Thyroid gland (tissue), 4 donors: Measurements from ENCODE around the gene HCN2. TPM values are rescaled to one million over a fixed set of nuclear protein-coding genes. Genes with fewer than 3 reads are reported as not detected.

Source experiments
- DNase-seq, 2 donors: peaks; one replicate each; pipeline ENCODE4 v3.0.0-alpha.2; 2019
- H3K27ac ChIP-seq, 3 donors: fragments of 200-600 bp; sonication (generic); 1 replicate in 2 of 3; 2 replicates in 1 of 3; pipeline ENCODE4 v1.5.1; 2016 to 2019; ENCODE audit warnings: mild to moderate bottlenecking in 1 of 3, moderate library complexity in 1 of 3
- H3K27me3 ChIP-seq: fragments of 200-600 bp; sonication (generic); one replicate; pipeline ENCODE4 v1.5.1; 2019
- H3K36me3 ChIP-seq, 2 donors: fragments of 200-600 bp; sonication (generic); one replicate each; pipeline ENCODE4 v1.5.1; 2016 to 2019
- H3K4me1 ChIP-seq, 2 donors: fragments of 200-600 bp; sonication (generic); one replicate each; pipeline ENCODE4 v1.5.1; 2017 to 2019
- H3K4me3 ChIP-seq, 3 donors: fragments of 200-600 bp; sonication (generic); replicated peaks in 1 of 3; 1 replicate in 2 of 3; 2 replicates in 1 of 3; pipeline ENCODE4 v1.5.1; 2016; ENCODE audit warnings: mild to moderate bottlenecking in 1 of 3
- H3K9me3 ChIP-seq: fragments of 200-600 bp; sonication (generic); one replicate; pipeline ENCODE4 v1.5.1; 2017
- CTCF ChIP-seq, 6 experiments: fragments of 200-600 bp in 3 of 6; fragments of 450-650 bp in 3 of 6; sonication (generic) in 3 of 6; IDR thresholded peaks; one replicate each; pipeline ENCODE4 v1.5.1; 2016 to 2019; ENCODE audit warnings: antibody characterized with exemption in 6 of 6, mild to moderate bottlenecking in 2 of 6, inconsistent platforms in 1 of 6, moderate library complexity in 1 of 6
- POLR2A ChIP-seq, 2 donors: fragments of 450-650 bp; IDR thresholded peaks; one replicate each; pipeline ENCODE4 v1.6.1; 2017; ENCODE audit warnings: antibody characterized with exemption in 2 of 2, mild to moderate bottlenecking in 2 of 2, moderate library complexity in 1 of 2
- WGBS, 2 donors: methylation state at CpG; one replicate each; pipeline ENCODE4 v1.1.5; 2017; 5-methylcytosine and 5-hydroxymethylcytosine counted together
- intact Hi-C: fragments of 100-400 bp; cut with DNase I; formaldehyde crosslinking; loops from one replicate; pipeline ENCODE4 v1.15.1; 2023
- total RNA-seq, 4 donors: library from RNA; depleted of rRNA; stranded (reverse); fragments of >200 nt; gene quantifications; one replicate each; pipeline ENCODE4 v1.2.3, GENCODE V29; 2016

The HCN2 gene
- total RNA-seq, 4 donors from 2014 or later, result not detected

GRCh38 chr19:660793-661426, 71.2 kb downstream of the HCN2 start:
- intact Hi-C loops, result no loop called here
- Histone ChIP-seq H3K4me1 (peaks cover 27 to 50% of the 10 kb centered on the region in 2 donors), H3K27me3 (no peaks in the 10 kb centered on the region), H3K4me3 (peak overlapping the region in 1 of 3 donors; percentile 98), H3K9me3 (no peaks in the 10 kb centered on the region), H3K36me3 (no peaks in the 10 kb centered on the region), H3K27ac (peak overlapping the region in 2 of 3 donors; percentile 17 to 40)
- 71 to 74% methylated on average over 5 to 17 of the region's 20 CpGs for WGBS, 2 donors
- DNase-seq, result no peak
- TF ChIP-seq CTCF (IDR thresholded peaks at IDR 0.05) (no peak), POLR2A (IDR thresholded peaks at IDR 0.05) (no peak)

GRCh38 chr19:661427-662196, 71.9 kb downstream of the HCN2 start:
- TF ChIP-seq POLR2A (IDR thresholded peaks at IDR 0.05) (no peak), CTCF (IDR thresholded peaks at IDR 0.05) (no peak)
- intact Hi-C loops, result no loop called here
- no peaks in the 10 kb centered on the region for H3K27me3 ChIP-seq
- H3K36me3 ChIP-seq, result no peaks in the 10 kb centered on the region
- WGBS, 2 donors, result 30 to 31% methylated on average over 28 to 31 of the region's 31 CpGs
- H3K27ac ChIP-seq, result peak overlapping the region in 2 of 3 donors; percentile 40 to 77
- no peaks in the 10 kb centered on the region for H3K9me3 ChIP-seq
- peak overlapping the region; percentile 82 to 98 (median 94) for H3K4me3 ChIP-seq
- no peak for DNase-seq
- H3K4me1 ChIP-seq, result peaks cover 27 to 50% of the 10 kb centered on the region in 2 donors

GRCh38 chr19:662207-662961, 72.7 kb downstream of the HCN2 start:
- peaks cover 27 to 50% of the 10 kb centered on the region in 2 donors for H3K4me1 ChIP-seq
- no peak for TF ChIP-seq POLR2A (IDR thresholded peaks at IDR 0.05)
- no peak for TF ChIP-seq CTCF (IDR thresholded peaks at IDR 0.05)

GRCh38 chr19:662962-663681, 73.4 kb downstream of the HCN2 start, which contains the start of gene RNF126:
Gene RNF126 (minus strand): TSS chr19:663214. CDS start chr19:663121, 93 bp downstream.
- no peaks in the 10 kb centered on the region for H3K27me3 ChIP-seq
- H3K4me3 ChIP-seq, result peak within 1 kb of the TSS; percentile 82 to 98 (median 94)
- H3K27ac ChIP-seq, result peak within 1 kb of the TSS; percentile 80 to 91 (median 88)
- DNase-seq, result peak; percentile 90 to 92
- peaks cover 27 to 50% of the 10 kb centered on the region in 2 donors for H3K4me1 ChIP-seq
- TF ChIP-seq CTCF (IDR thresholded peaks at IDR 0.05) (no peak), POLR2A (IDR thresholded peaks at IDR 0.05) (peak; percentile 45 to 76)
- H3K9me3 ChIP-seq, result no peaks in the 10 kb centered on the region
- 14% methylated on average over 18 of the region's 97 CpGs; no CpG with 5 or more reads in 1 of the 2 donors for WGBS, 2 donors
- no peaks in the 10 kb centered on the region for H3K36me3 ChIP-seq
- intact Hi-C loops, result no loop called here

More at GRCh38 chr19:662207-662961, 72.7 kb downstream of the HCN2 start:
- H3K36me3 ChIP-seq, result no peaks in the 10 kb centered on the region
- intact Hi-C loops, result no loop called here
- DNase-seq, result peak; percentile 39 to 48
- H3K9me3 ChIP-seq, result no peaks in the 10 kb centered on the region
- 3 to 4% methylated on average over 5 to 13 of the region's 81 CpGs for WGBS, 2 donors
- H3K27me3 ChIP-seq, result no peaks in the 10 kb centered on the region
- H3K27ac ChIP-seq, result peak overlapping the region; percentile 19 to 77 (median 40)
- H3K4me3 ChIP-seq, result peak overlapping the region; percentile 82 to 98 (median 94)
